Neuronal stem cell (in vitro differentiated cells): ENCODE results near the gene PIGO.

Source experiments
- DNase-seq: peaks from one replicate; pipeline ENCODE4 v3.0.0-alpha.2; 2013; ENCODE audit warnings: low spot score
- H2AFZ ChIP-seq: one replicate; pipeline ENCODE4 v1.6.1; 2013; ENCODE audit warnings: mild to moderate bottlenecking, low read length, inconsistent platforms
- H2AK5ac ChIP-seq: 2 replicates; pipeline ENCODE4 v1.6.1; 2013; ENCODE audit warnings: low read depth, mild to moderate bottlenecking, inconsistent platforms, low read length, moderate library complexity, mixed read lengths
- H2BK120ac ChIP-seq: 2 replicates; pipeline ENCODE4 v1.6.1; 2013; ENCODE audit warnings: low read depth, mild to moderate bottlenecking, inconsistent platforms, low read length, moderate library complexity, mixed read lengths
- H2BK12ac ChIP-seq: one replicate; pipeline ENCODE4 v1.6.1; 2013; ENCODE audit warnings: low read length, inconsistent platforms
- H2BK15ac ChIP-seq: 2 replicates; pipeline ENCODE4 v1.6.1; 2013; ENCODE audit warnings: mild to moderate bottlenecking, low read length, inconsistent platforms, mixed read lengths
- H2BK5ac ChIP-seq: one replicate; pipeline ENCODE4 v1.6.1; 2013; ENCODE audit warnings: inconsistent platforms, mild to moderate bottlenecking, low read length, moderate library complexity
- H3K14ac ChIP-seq: one replicate; pipeline ENCODE4 v1.6.1; 2013; ENCODE audit warnings: low read length, inconsistent platforms
- H3K18ac ChIP-seq: 2 replicates; pipeline ENCODE4 v1.6.1; 2013; ENCODE audit warnings: low read length, inconsistent platforms
- H3K23ac ChIP-seq: 2 replicates; pipeline ENCODE4 v1.6.1; 2013; ENCODE audit warnings: low read depth, mild to moderate bottlenecking, mixed read lengths, low read length, inconsistent platforms; ENCODE audit not compliant: poor library complexity
- H3K27ac ChIP-seq: replicated peaks from 3 replicates; pipeline ENCODE4 v1.5.1; 2013; ENCODE audit warnings: low read length, inconsistent platforms
- H3K27me3 ChIP-seq, 3 experiments: 2 replicates each; pipeline ENCODE4 v1.6.1; 2013; ENCODE audit warnings: low read length in 3 of 3, mild to moderate bottlenecking in 2 of 3, inconsistent platforms in 1 of 3, low read depth in 1 of 3, mixed read lengths in 1 of 3, moderate library complexity in 1 of 3; ENCODE audit not compliant: control insufficient read depth in 3 of 3, insufficient read depth in 3 of 3
- H3K36me3 ChIP-seq, 2 donors: replicated peaks in 1 of 2; 2 replicates each; pipeline ENCODE4 v1.6.1; 2013; ENCODE audit warnings: low read length in 2 of 2; ENCODE audit not compliant: control insufficient read depth in 2 of 2, insufficient read depth in 2 of 2
- H3K4ac ChIP-seq: 2 replicates; pipeline ENCODE4 v1.6.1; 2013; ENCODE audit warnings: inconsistent platforms, mild to moderate bottlenecking, low read length, moderate library complexity
- H3K4me1 ChIP-seq, 2 donors: 1 replicate in 1 of 2; 2 replicates in 1 of 2; pipeline ENCODE4 v1.6.1; 2013; ENCODE audit warnings: low read length in 2 of 2, low read depth in 1 of 2; ENCODE audit not compliant: control insufficient read depth in 2 of 2, insufficient read depth in 1 of 2
- H3K4me2 ChIP-seq: one replicate; pipeline ENCODE4 v1.6.1; 2013; ENCODE audit warnings: mild to moderate bottlenecking, low read length, inconsistent platforms; ENCODE audit not compliant: insufficient read depth, poor library complexity, severe bottlenecking
- H3K4me3 ChIP-seq, 2 donors: 2 replicates each; pipeline ENCODE4 v1.5.1; 2013; ENCODE audit warnings: low read length in 2 of 2, mild to moderate bottlenecking in 2 of 2, inconsistent platforms in 1 of 2, moderate library complexity in 1 of 2
- H3K79me1 ChIP-seq: one replicate; pipeline ENCODE4 v1.6.1; 2013; ENCODE audit warnings: low read depth, mild to moderate bottlenecking, inconsistent platforms, low read length, moderate library complexity
- H3K9ac ChIP-seq: one replicate; pipeline ENCODE4 v1.6.1; 2013; ENCODE audit warnings: mild to moderate bottlenecking, low read depth, low read length, inconsistent platforms; ENCODE audit not compliant: poor library complexity
- H3K9me3 ChIP-seq, 2 donors: replicated peaks in 1 of 2; 2 replicates each; pipeline versions ENCODE3 to v1.6.1; 2013; ENCODE audit warnings: low read length in 2 of 2, mild to moderate bottlenecking in 2 of 2, inconsistent platforms in 1 of 2, low read depth in 1 of 2, mixed read lengths in 1 of 2, moderate library complexity in 1 of 2; ENCODE audit not compliant: control insufficient read depth in 2 of 2, insufficient read depth in 1 of 2
- H4K8ac ChIP-seq: one replicate; pipeline ENCODE4 v1.6.1; 2013; ENCODE audit warnings: low read depth, mild to moderate bottlenecking, inconsistent platforms, low read length, moderate library complexity
- H4K91ac ChIP-seq: one replicate; pipeline ENCODE4 v1.6.1; 2013; ENCODE audit warnings: low read length, low read depth, mild to moderate bottlenecking, inconsistent platforms; ENCODE audit not compliant: poor library complexity
- WGBS, 2 donors: extraction: QIAGEN DNeasy Blood & Tissue Kit; methylation state at CpG; one replicate each; pipeline ENCODE4 v1.1.7; 2013; ENCODE audit warnings: missing lambda C conversion rate in 2 of 2, mixed read lengths in 1 of 2; ENCODE audit not compliant: insufficient read length in 2 of 2, insufficient replicate concordance in 1 of 2; ENCODE audit errors: extremely low coverage in 2 of 2; 5-methylcytosine and 5-hydroxymethylcytosine counted together

The PIGO gene

GRCh38 chr9:35074141-35074540, 22.2 kb downstream of the PIGO start:
- Histone ChIP-seq H3K79me1 (peaks cover 16% of the 10 kb centered on the region), H4K8ac (no peak overlapping the region), H3K4ac (no peak overlapping the region), H2BK120ac (no peak overlapping the region), H2AK5ac (no peak overlapping the region), H3K4me3 (no peak overlapping the region), H3K4me2 (no peak overlapping the region), H3K27ac (no peak overlapping the region), H3K36me3 (peaks cover 36 to 74% of the 10 kb centered on the region in 2 donors), H3K14ac (no peak overlapping the region), H2BK15ac (no peak overlapping the region), H2BK12ac (no peak overlapping the region), H2AFZ (no peak overlapping the region), H3K23ac (no peak overlapping the region), H3K18ac (no peak overlapping the region), H3K9ac (no peak overlapping the region), H4K91ac (no peak overlapping the region), H3K9me3 (no peaks in the 10 kb centered on the region), H3K4me1 (peaks cover 20 to 21% of the 10 kb centered on the region in 2 donors), H2BK5ac (no peak overlapping the region), H3K27me3 (no peaks in the 10 kb centered on the region)
- DNase-seq = no peak
- no CpG with 5 or more reads among the region's 6 CpGs for WGBS, 2 donors

DNA sequence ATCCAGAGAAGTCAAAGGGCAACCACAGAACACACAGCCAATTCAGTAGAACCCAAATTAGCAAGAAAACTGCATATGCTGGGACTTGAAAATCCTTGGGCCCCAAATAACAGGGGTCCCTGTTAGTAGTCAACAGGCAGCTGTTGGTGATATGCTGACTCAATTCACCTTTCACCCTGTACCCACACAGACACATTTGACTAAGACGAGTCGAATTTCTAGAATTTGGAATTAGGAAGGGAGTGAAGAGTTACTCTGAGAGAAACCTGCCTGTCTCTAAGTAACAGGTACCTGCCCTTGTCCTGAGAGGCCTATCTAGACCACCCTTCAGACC, 23.1 kb downstream of the PIGO start:
- H3K4me3 ChIP-seq = peak overlapping the region in 1 of 2 donors; percentile 19
- H4K8ac ChIP-seq = no peak overlapping the region
- no peak for DNase-seq
- no peak overlapping the region for H3K4me2 ChIP-seq
- peak overlapping the region; percentile 85 for H3K27ac ChIP-seq
- no peak overlapping the region for H2BK15ac ChIP-seq
- H2BK120ac ChIP-seq = no peak overlapping the region
- no peak overlapping the region for H2BK5ac ChIP-seq
- H3K18ac ChIP-seq = no peak overlapping the region
- peak overlapping the region; percentile 56 for H2AFZ ChIP-seq
- H3K4ac ChIP-seq = no peak overlapping the region
- no peak overlapping the region for H3K23ac ChIP-seq
- peaks cover 12 to 17% of the 10 kb centered on the region in 2 donors for H3K4me1 ChIP-seq
- no peak overlapping the region for H2AK5ac ChIP-seq
- H2BK12ac ChIP-seq = no peak overlapping the region
- peaks cover 14% of the 10 kb centered on the region for H3K79me1 ChIP-seq
- H3K27me3 ChIP-seq = no peaks in the 10 kb centered on the region
- H3K36me3 ChIP-seq = peaks cover 36 to 79% of the 10 kb centered on the region in 2 donors
- H3K14ac ChIP-seq = no peak overlapping the region
- WGBS, 2 donors = no CpG with 5 or more reads among the region's 2 CpGs
- no peaks in the 10 kb centered on the region for H3K9me3 ChIP-seq
- H4K91ac ChIP-seq = no peak overlapping the region
- H3K9ac ChIP-seq = no peak overlapping the region

DNA sequence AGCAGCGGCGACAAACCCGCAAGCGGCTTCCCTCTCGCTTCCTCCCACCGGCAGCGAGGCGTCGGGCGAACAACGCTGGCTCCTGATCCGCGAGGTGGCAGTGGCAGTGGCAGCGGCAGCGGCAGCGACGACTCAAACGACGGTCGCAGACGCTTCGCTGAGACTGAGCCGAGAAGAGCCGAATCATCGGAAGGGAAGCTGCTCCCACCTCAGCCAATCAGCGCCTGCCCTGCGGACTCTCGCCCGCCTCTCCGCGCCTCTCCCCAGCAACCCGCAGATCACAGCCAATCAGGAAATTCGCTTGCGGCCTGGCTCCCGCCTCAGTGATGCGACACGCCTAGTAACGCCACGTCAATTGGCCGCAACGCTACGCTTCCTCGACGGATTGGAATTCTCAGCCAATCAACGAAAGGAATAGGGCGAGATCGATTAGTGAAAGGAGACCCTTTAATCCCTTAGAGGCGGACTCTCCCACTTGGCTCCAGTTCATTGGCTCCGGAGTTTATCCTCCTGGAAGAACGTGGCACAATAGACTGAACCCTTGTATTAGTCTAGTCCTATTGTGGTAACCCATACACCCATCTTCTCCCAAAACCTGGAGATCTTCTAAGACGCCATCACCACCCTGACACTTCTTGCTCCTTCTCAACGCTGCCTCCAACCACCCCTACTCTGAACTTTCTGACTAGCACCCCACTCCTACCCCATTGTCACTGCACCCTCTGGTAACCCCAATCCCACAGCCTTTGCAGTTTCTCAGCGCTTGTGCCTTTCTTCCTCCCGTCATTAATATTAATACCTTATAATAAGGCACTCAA, 23.7 kb downstream of the PIGO start, which contains the start of gene VCP:
TSS of gene VCP (minus strand) at position 165 of the 818 bp plus-strand sequence. CDS start 272 bp downstream, outside the sequence.
- peak within 1 kb of the TSS; percentile 96 for H3K27ac ChIP-seq
- H3K23ac ChIP-seq = peak within 1 kb of the TSS; percentile 97
- peak within 1 kb of the TSS; percentile 95 for H3K18ac ChIP-seq
- peak within 1 kb of the TSS; percentile 51 for H3K4me2 ChIP-seq
- H3K9ac ChIP-seq = peak within 1 kb of the TSS; percentile 98
- no peak within 1 kb of the TSS for H4K8ac ChIP-seq
- peak within 1 kb of the TSS; percentile 90 to 91 for H3K4me3 ChIP-seq
- no peaks in the 10 kb centered on the region for H3K9me3 ChIP-seq
- H3K27me3 ChIP-seq = no peaks in the 10 kb centered on the region
- peak within 1 kb of the TSS; percentile 87 for H2AFZ ChIP-seq
- peak within 1 kb of the TSS; percentile 65 for H3K14ac ChIP-seq
- WGBS, 2 donors = no CpG with 5 or more reads among the region's 54 CpGs
- DNase-seq = peak; percentile 99
- H3K79me1 ChIP-seq = peaks cover 12% of the 10 kb centered on the region
- no peak within 1 kb of the TSS for H3K4ac ChIP-seq
- H2AK5ac ChIP-seq = peak within 1 kb of the TSS; percentile 51
- H3K36me3 ChIP-seq = peaks cover 42 to 79% of the 10 kb centered on the region in 2 donors
- no peak within 1 kb of the TSS for H4K91ac ChIP-seq
- H2BK12ac ChIP-seq = no peak within 1 kb of the TSS
- H2BK120ac ChIP-seq = peak within 1 kb of the TSS; percentile 35
- H2BK15ac ChIP-seq = no peak within 1 kb of the TSS
- H2BK5ac ChIP-seq = peak within 1 kb of the TSS; percentile 91
- H3K4me1 ChIP-seq = peaks cover 7 to 13% of the 10 kb centered on the region in 2 donors

- Histone ChIP-seq H3K4me3 (peak overlapping the region; percentile 90 to 91), H3K4me1 (peaks cover 7 to 13% of the 10 kb centered on the region in 2 donors), H3K27ac (peak overlapping the region; percentile 96), H2BK15ac (no peak overlapping the region), H3K27me3 (no peaks in the 10 kb centered on the region), H4K8ac (no peak overlapping the region), H2BK120ac (peak overlapping the region; percentile 35), H3K36me3 (peaks cover 46 to 79% of the 10 kb centered on the region in 2 donors), H3K9me3 (no peaks in the 10 kb centered on the region), H2AK5ac (peak overlapping the region; percentile 51), H3K14ac (peak overlapping the region; percentile 65), H3K79me1 (peaks cover 11% of the 10 kb centered on the region), H3K4me2 (peak overlapping the region; percentile 51), H2AFZ (peak overlapping the region; percentile 87), H3K18ac (peak overlapping the region; percentile 95), H2BK12ac (no peak overlapping the region), H3K4ac (no peak overlapping the region), H3K9ac (peak overlapping the region; percentile 98), H3K23ac (peak overlapping the region; percentile 97), H2BK5ac (peak overlapping the region; percentile 91), H4K91ac (no peak overlapping the region)
- whole genome bisulfite sequencing, 2 donors = no CpG with 5 or more reads among the region's 79 CpGs
- DNase-seq = peak; percentile 85
Observed at GRCh38 chr9:35071814-35072460, 24.5 kb downstream of the PIGO start.
